ENCODE results near the gene RPAP3.

GRCh38 chr12:47711448-47711847 is 5.6 kb upstream of the RPAP3 start:
- TF ChIP-seq EZH2 (IDR thresholded peaks at IDR 0.05; ENCODE audit: low read length): no peak
- TF ChIP-seq CTCF (optimal IDR thresholded peaks at IDR 0.05 in 1 of 3, IDR thresholded peaks at IDR 0.05 in 1 of 3, conservative IDR thresholded peaks at IDR 0.05 in 1 of 3; ENCODE audit: extremely low read depth in 1 of 3, insufficient read depth in 2 of 3, low read length in 3 of 3): no peak

Data from keratinocyte (primary cell).